Uterus (tissue), 2 donors: Measurements from ENCODE around the gene TEX53.

Experiments used
- POLR2A ChIP-seq, 2 donors: fragments of 450-650 bp; IDR thresholded peaks; one replicate each; pipeline ENCODE4 v1.6.1; 2016; ENCODE audit warnings: antibody characterized with exemption in 2 of 2, mild to moderate bottlenecking in 1 of 2, moderate library complexity in 1 of 2
- TF ChIP-seq, protein P1 (sequence below), 4 experiments: fragments of 200-600 bp in 2 of 4; fragments of 450-650 bp in 2 of 4; sonication (generic) in 2 of 4; IDR thresholded peaks; one replicate each; pipeline ENCODE4 v1.5.1; 2016 to 2019; ENCODE audit warnings: antibody characterized with exemption in 4 of 4, mild to moderate bottlenecking in 2 of 4, moderate library complexity in 1 of 4

DNA sequence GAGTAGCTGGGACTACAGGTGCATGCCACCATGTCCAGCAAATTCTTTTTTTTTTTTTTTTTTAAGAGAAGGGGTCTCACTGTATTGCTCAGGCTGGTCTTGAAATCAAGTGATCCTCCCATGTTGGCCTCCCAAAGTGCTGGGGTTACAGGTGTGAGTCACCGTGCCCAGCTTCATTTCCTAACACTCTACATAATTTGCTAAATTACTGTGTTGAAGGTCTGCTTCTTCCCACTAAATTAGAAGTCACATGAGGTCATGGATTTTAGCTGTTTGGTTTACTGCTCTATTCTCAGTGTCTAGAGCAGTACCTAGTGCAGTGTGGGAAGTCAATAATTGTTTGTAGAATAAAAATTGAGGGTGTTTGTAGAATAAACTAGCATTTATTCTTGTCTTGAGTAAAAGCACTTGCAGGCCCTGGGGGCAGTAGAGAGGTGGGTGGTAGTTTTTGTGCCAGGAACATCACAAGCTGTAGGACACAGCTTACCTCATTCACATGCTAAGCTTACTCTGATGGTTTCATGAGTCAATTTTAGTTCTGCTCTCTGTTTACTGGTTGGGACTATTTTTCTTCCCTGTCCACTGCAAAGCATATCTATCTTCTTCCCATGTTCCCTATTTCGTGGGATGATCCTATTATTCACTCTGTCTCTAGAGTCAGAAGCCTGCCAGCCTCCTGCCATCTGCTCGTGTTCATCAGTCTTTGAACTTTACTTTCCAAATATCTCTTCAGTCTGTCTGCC is 17.4 kb upstream of the TEX53 start:
- TF ChIP-seq, protein P1, sequence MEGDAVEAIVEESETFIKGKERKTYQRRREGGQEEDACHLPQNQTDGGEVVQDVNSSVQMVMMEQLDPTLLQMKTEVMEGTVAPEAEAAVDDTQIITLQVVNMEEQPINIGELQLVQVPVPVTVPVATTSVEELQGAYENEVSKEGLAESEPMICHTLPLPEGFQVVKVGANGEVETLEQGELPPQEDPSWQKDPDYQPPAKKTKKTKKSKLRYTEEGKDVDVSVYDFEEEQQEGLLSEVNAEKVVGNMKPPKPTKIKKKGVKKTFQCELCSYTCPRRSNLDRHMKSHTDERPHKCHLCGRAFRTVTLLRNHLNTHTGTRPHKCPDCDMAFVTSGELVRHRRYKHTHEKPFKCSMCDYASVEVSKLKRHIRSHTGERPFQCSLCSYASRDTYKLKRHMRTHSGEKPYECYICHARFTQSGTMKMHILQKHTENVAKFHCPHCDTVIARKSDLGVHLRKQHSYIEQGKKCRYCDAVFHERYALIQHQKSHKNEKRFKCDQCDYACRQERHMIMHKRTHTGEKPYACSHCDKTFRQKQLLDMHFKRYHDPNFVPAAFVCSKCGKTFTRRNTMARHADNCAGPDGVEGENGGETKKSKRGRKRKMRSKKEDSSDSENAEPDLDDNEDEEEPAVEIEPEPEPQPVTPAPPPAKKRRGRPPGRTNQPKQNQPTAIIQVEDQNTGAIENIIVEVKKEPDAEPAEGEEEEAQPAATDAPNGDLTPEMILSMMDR (IDR thresholded peaks at IDR 0.05), result no peak
- no peak for TF ChIP-seq POLR2A (IDR thresholded peaks at IDR 0.05)
